NAMALWA (cell line): ENCODE data around the gene CTNND1.
"Not testable (repeated sequence)": the region's sequence is repeated elsewhere in the genome, so short reads cannot be mapped to it uniquely, and the experiment has no call there.

ENCODE experiments used
- DNase-seq: peaks from one replicate; pipeline ENCODE4 v3.0.0-alpha.2; 2015; ENCODE audit warnings: low spot score

The CTNND1 gene

GRCh38 chr11:57761301-57762234 is at the start of gene CTNND1:
CTNND1 (plus strand) TSS chr11:57761802; CDS start chr11:57791479, 29,677 bp downstream.
- DNase-seq, result no peak

DNA sequence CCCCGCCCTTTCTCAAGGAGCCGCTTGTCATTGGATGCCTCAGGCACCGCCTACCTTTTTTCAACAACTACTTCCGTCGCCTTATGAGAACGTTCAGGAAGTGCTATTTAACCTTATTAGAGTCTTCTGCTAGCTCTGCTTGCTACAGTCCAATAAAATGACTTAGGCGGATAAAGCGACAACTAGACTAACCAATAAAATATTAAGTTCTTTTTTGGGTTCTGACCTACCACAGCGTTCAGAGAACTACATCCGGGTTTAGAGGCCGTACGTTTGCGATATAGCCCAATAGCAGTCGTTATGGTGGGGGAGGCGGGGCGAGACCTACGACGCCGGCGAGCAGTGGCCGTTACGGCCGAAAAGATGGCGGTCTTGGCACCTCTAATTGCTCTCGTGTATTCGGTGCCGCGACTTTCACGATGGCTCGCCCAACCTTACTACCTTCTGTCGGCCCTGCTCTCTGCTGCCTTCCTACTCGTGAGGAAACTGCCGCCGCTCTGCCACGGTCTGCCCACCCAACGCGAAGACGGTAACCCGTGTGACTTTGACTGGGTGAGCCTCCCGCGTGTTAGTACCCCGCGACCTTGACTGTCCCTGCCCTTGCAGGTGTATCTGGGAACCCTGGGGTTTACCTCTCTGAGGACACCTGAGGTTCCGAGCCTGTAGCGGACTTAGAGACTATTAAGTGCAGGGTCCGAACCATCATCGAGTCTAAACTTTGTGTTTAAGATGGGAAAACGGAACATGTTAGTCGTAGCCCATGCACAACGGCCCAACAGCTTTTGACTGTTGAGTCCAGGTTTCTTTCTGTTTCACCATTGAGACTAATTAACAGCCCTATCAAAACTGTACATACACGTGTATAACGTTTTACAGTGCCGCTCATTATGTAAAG is 49.1 kb upstream of the CTNND1 start, which contains the start of gene TMX2:
Gene TMX2 (plus strand): TSS at position 338 of the 895 bp plus-strand sequence. CDS start 26 bp downstream, at position 364.
- DNase-seq, result peak; percentile 99

- no peak for DNase-seq
These were observed 47.8 kb upstream of the CTNND1 start for GRCh38 chr11:57713835-57714234.

DNA sequence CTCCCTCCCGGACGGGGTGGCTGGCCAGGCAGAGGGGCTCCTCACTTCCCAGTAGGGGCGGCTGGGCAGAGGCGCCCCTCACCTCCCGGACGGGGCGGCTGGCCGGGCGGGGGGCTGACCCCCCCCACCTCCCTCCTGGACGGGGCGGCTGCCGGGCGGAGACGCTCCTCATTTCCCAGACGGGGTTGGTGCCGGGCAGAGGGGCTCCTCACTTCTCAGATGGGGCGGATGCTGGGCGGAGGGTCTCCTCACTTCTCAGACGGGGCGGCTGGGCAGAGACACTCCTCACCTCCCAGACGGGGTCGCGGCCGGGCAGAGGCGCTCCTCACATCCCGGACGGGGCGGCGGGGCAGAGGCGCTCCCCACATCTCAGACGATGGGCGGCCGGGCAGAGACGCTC is 44.9 kb upstream of the CTNND1 start:
- DNase-seq, result not testable (repeated sequence)

DNA sequence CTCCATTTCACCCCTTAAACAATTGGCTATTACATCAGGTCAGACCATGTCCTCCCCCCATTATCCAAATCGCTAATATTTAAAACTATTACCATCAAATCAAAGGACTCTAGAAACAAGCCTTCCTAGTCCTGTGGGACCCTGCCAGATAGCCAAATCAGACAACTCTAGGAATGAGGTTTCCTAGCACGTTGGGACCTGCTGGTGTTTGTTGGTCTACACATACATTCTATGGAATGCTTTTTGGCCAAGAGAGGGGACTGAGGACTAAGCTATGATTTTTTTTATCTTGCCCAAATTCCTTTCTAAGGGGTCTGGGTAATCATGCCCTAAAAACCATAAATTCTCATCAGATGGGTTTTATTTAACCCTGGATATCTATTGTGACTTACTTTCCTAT is 34.4 kb upstream of the CTNND1 start:
- DNase-seq, result no peak

DNA sequence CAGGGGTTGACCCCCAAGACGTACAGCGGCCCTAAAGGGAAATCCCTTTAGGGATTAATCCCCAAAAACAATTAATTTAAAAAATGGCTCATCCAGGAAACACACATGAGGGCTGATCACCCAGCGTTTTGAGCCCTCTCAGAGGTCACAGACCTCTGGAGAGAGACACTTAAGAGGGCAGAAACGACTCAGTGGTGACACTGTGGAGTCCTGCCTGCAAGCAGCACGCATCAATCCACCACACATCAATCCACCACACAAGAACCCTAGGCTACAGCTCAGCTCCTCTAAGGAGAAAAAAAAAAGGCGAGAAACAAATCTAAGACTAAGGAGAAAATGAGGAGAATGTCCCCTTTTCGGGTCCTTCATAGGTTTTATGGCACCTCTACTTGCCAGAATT is 32.8 kb upstream of the CTNND1 start:
- no peak for DNase-seq

- no peak for DNase-seq
These were observed 32.1 kb upstream of the CTNND1 start for GRCh38 chr11:57729479-57729878.

DNA sequence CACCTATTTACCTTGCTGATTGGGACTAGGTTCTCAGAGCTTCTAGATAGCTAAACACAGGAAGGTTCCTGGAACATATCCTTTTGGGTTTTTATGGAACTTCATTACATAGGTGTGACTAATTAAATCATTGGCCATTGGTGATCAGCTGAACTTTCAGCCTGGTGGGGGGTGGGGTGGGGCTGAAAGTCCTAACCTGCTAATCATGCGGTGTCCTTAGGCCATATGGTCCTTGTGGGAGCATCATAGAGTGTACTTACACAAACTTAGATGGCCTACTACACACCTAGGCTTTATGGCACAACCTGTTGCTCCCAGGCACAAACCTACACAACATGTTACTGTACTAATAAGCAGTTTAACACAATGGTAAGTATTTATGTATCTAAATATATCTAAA is 28.9 kb upstream of the CTNND1 start:
- no peak for DNase-seq

DNA sequence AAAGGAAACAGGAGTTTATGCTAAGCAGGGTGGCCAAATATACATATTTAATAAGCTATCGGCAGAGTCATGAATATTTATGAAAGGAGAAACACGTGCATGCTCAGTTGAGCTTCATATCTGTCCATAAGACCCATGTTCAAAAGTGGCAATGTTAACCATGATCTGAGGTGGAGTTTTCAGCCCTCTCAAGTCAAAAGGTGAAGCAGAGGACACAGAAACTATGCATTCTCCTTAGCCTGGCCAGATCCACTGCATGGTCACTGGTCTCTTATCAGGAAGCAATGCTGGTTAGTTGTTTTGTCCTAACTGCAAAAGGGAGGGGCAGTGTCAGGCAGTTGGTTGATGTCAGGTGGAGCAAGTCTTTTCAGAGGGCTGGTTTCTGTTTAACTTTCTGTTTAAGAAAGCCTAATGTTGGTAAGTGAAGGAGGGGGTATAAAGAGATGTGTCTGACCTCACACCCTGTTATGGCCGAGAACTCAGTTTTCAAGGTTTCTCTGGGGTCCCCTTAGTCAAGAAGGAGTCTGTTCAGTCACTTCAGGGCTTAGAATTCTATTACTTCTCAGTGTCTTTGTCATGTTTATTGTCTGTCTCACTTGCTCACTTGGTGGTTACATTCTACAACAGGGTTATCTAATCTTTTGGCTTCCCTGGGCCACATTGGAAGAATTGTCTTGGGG is 25.8 kb upstream of the CTNND1 start:
- no peak for DNase-seq

GRCh38 chr11:57741132-57742086 is 20.2 kb upstream of the CTNND1 start, which contains the start of gene SELENOH:
SELENOH (plus strand) TSS chr11:57741491; CDS start chr11:57741596, 105 bp downstream.
- peak; percentile 97 for DNase-seq

GRCh38 chr11:57742087-57742452 is 19.5 kb upstream of the CTNND1 start:
- DNase-seq, result no peak

- DNase-seq, result no peak
These were observed 17.2 kb upstream of the CTNND1 start for GRCh38 chr11:57744357-57744756.

- DNase-seq, result no peak
These were observed 16.4 kb upstream of the CTNND1 start for GRCh38 chr11:57745206-57745605.

- DNase-seq, result no peak
These were observed 14.7 kb upstream of the CTNND1 start for GRCh38 chr11:57746920-57747319.

DNA sequence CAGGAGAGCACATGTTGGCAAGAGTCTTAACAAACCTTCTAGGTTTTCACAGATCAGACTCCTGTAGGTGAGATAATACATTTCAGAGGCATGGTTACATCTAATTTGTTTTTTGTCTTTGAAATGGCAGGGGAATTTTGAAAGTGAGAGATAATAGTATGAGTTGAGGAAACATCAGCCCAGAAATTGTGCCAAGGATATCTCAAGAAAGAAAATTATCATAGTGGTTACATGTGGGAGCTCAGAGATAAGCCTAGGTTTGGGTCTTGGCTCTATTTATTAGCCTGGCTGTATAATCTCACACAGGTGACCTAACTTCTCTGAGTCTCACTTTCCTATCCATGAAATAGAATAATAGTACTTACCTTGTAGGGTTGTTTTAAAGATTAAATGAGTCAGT is 10.4 kb upstream of the CTNND1 start:
- no peak for DNase-seq

DNA sequence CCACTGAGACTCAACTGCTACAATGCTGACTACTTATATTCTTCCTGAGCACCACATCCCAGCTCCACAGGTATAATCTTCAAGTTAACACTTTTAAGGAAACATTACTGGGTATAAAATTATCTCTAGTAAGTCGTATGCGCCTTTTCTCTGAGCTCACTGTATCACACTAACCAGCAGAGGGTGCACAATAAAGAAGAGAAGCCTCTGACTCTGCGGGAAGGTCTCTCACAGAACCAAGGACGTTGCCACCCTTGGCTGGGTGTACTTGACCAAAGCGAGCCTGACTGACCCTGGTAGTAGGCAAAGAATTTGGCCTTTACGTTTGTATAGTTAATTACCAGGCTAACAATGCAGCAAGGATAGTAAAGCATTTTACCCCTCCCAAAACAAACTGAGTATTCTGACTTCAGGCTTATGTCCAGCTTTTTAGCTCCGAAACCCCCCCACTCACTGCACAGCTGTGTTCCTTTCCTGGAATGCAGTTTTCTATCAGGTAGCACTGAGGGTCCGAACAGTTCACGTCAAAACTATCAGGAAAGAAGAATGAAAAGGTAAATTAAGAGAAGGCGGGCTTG is 9.8 kb upstream of the CTNND1 start, which contains the start of gene BTBD18:
Gene BTBD18 (minus strand): TSS at position 144 of the 578 bp plus-strand sequence. CDS start 631 bp downstream, outside the sequence.
- peak; percentile 63 for DNase-seq

- no peak for DNase-seq
These were observed 8.6 kb upstream of the CTNND1 start for GRCh38 chr11:57752954-57753353.

- DNase-seq, result no peak
These were observed 3.4 kb upstream of the CTNND1 start for GRCh38 chr11:57758174-57758573.

- no peak for DNase-seq
These were observed 746 bp downstream of the CTNND1 start for GRCh38 chr11:57762235-57762861.

- no peak for DNase-seq
These were observed 2.0 kb downstream of the CTNND1 start for GRCh38 chr11:57763568-57763967.
